ENCODE results near the gene SFXN2. TPM values are rescaled to one million over a fixed set of nuclear protein-coding genes. Genes with fewer than 3 reads are reported as not detected.

SFXN2 gene
- polyA plus RNA-seq, 1 experiment, result 5.6 TPM

- DNase-seq (ENCODE audit: low read depth), result no peak
- ChIA-PET CTCF (interaction anchor here (2.4 to 3.4 kb wide), 2 partner anchors 25 to 124 kb away, joined by 6 to 24 read pairs; no protein-coding TSS in a partner anchor), POLR2A (interaction anchor here (0.8 kb wide), 1 partner anchor 13 kb away, joined by 3 read pairs; no protein-coding TSS in a partner anchor)
- Histone ChIP-seq H3K36me3 (ENCODE audit: control insufficient read depth, insufficient read depth, low read length) (no peaks in the 10 kb centered on the region), H3K4me3 (ENCODE audit: low read depth, low read length) (no peak overlapping the region), H3K27me3 (ENCODE audit: control insufficient read depth, insufficient read depth, low read length) (no peaks in the 10 kb centered on the region)
- no peak for TF ChIP-seq CTCF (IDR thresholded peaks at IDR 0.05; ENCODE audit: insufficient read depth, low read depth, low read length)
Observed at GRCh38 chr10:102777711-102778453, 63.4 kb downstream of the SFXN2 start.

- CTCF ChIA-PET, result no interaction called here
- no peaks in the 10 kb centered on the region for H3K27me3 ChIP-seq (ENCODE audit: control insufficient read depth, insufficient read depth, low read length)
- H3K36me3 ChIP-seq (ENCODE audit: control insufficient read depth, insufficient read depth, low read length), result no peaks in the 10 kb centered on the region
- no peak overlapping the region for H3K4me3 ChIP-seq (ENCODE audit: low read depth, low read length)
- DNase-seq (ENCODE audit: low read depth), result no peak
- POLR2A ChIA-PET, result no interaction called here
- no peak for TF ChIP-seq CTCF (IDR thresholded peaks at IDR 0.05; ENCODE audit: insufficient read depth, low read depth, low read length)
Observed at GRCh38 chr10:102778781-102779180, 64.3 kb downstream of the SFXN2 start.

GRCh38 chr10:102779680-102780526, 65.5 kb downstream of the SFXN2 start:
- CTCF ChIA-PET, result interaction anchor here (0.7 to 1.1 kb wide), 2 partner anchors 16 to 119 kb away, joined by 3 to 4 read pairs; no protein-coding TSS in a partner anchor
- DNase-seq (ENCODE audit: low read depth), result no peak
- POLR2A ChIA-PET, result no interaction called here

GRCh38 chr10:102780527-102780808, 66.0 kb downstream of the SFXN2 start:
- H3K27me3 ChIP-seq (ENCODE audit: control insufficient read depth, insufficient read depth, low read length), result no peaks in the 10 kb centered on the region
- H3K4me3 ChIP-seq (ENCODE audit: low read depth, low read length), result no peak overlapping the region
- no peak for DNase-seq (ENCODE audit: low read depth)
- no peaks in the 10 kb centered on the region for H3K36me3 ChIP-seq (ENCODE audit: control insufficient read depth, insufficient read depth, low read length)
- CTCF ChIA-PET, result interaction anchor here (1.1 kb wide), 1 partner anchor 16 kb away, joined by 3 read pairs; no protein-coding TSS in a partner anchor
- POLR2A ChIA-PET, result no interaction called here
- no peak for TF ChIP-seq CTCF (IDR thresholded peaks at IDR 0.05; ENCODE audit: insufficient read depth, low read depth, low read length)

More at GRCh38 chr10:102779680-102780526, 65.5 kb downstream of the SFXN2 start:
- H3K4me3 ChIP-seq (ENCODE audit: low read depth, low read length), result no peak overlapping the region
- no peaks in the 10 kb centered on the region for H3K27me3 ChIP-seq (ENCODE audit: control insufficient read depth, insufficient read depth, low read length)
- no peak for TF ChIP-seq CTCF (IDR thresholded peaks at IDR 0.05; ENCODE audit: insufficient read depth, low read depth, low read length)
- no peaks in the 10 kb centered on the region for H3K36me3 ChIP-seq (ENCODE audit: control insufficient read depth, insufficient read depth, low read length)

Data from BJ (cell line).